Spleen (tissue), 7 donors: Measurements from ENCODE around the gene SOX13.

Experiments used
- CTCF ChIP-seq, 11 experiments: fragments of 200-600 bp in 7 of 11; fragments of 450-650 bp in 4 of 11; sonication (generic) in 4 of 11; IDR thresholded peaks in 8 of 11; conservative IDR thresholded peaks in 3 of 11; 1 replicate in 7 of 11; 2 replicates in 4 of 11; pipeline versions ENCODE4 v1.4.0 to v1.8.0; 2016 to 2021; ENCODE audit warnings: antibody characterized with exemption in 11 of 11, inconsistent platforms in 4 of 11, mild to moderate bottlenecking in 1 of 11
- POLR2A ChIP-seq, 3 donors: fragments of 450-650 bp; IDR thresholded peaks; one replicate each; pipeline ENCODE4 v1.5.1; 2017; ENCODE audit warnings: antibody characterized with exemption in 3 of 3, mild to moderate bottlenecking in 1 of 3
- POLR2AphosphoS5 ChIP-seq, 3 donors: sonication (generic); formaldehyde crosslinking; IDR thresholded peaks; one replicate each; pipeline ENCODE4 v1.5.1; 2017; ENCODE audit warnings: antibody characterized with exemption in 3 of 3
- donor health status: DM: no; HTN: no; CAD: no; lungs with moderate emphysema.
- donor health status: DM: no; HTN: no; CAD: no.
- donor health status: DM: no; HTN: no; CAD: no.

- TF ChIP-seq CTCF (IDR thresholded peaks at IDR 0.05 in 8 of 11, conservative IDR thresholded peaks at IDR 0.05 in 3 of 11) (no peak), POLR2A (IDR thresholded peaks at IDR 0.05) (no peak), POLR2AphosphoS5 (IDR thresholded peaks at IDR 0.05) (no peak)
These were observed 104.2 kb downstream of the SOX13 start for GRCh38 chr1:204177133-204177532.
